SK-N-DZ (cell line): ENCODE measurements around the gene DUX4. TPM values are rescaled to one million over a fixed set of nuclear protein-coding genes. Genes with fewer than 3 reads are reported as not detected.
"Not testable (repeated sequence)": the region's sequence is repeated elsewhere in the genome, so short reads cannot be mapped to it uniquely, and the experiment has no call there.

Source experiments
- DNase-seq: peaks from one replicate; pipeline ENCODE4 v3.0.0-alpha.2; 2015; ENCODE audit warnings: low spot score
- polyA plus RNA-seq, 2 experiments: library from polyadenylated mRNA; depleted of rRNA; stranded (reverse); fragments of >200 nt; gene quantifications; 2 replicates each; pipeline ENCODE4 v1.2.3, GENCODE V29; 2014
- small RNA-seq, 2 experiments: library from RNA; depleted of rRNA; stranded (forward); fragments of <200 nt; gene quantifications; one replicate each; pipeline ENCODE3, GENCODE V24; 2014

DUX4 gene
- not detected in 2 replicates for polyA plus RNA-seq (2014; cell fraction: cytosol; rRNA removed)
- not detected in 2 replicates for polyA plus RNA-seq (2014; cell fraction: nucleus; rRNA removed)

DNA sequence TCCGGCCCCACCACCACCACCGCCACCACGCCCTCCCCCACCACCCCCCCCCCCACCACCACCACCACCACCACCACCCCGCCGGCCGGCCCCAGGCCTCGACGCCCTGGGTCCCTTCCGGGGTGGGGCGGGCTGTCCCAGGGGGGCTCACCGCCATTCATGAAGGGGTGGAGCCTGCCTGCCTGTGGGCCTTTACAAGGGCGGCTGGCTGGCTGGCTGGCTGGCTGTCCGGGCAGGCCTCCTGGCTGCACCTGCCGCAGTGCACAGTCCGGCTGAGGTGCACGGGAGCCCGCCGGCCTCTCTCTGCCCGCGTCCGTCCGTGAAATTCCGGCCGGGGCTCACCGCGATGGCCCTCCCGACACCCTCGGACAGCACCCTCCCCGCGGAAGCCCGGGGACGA lies at the start of gene DUX4:
TSS of gene DUX4 (plus strand) at position 347 of the 400 bp plus-strand sequence. CDS start at position 347, 0 bp downstream.
- DNase-seq: not testable (repeated sequence)

DNA sequence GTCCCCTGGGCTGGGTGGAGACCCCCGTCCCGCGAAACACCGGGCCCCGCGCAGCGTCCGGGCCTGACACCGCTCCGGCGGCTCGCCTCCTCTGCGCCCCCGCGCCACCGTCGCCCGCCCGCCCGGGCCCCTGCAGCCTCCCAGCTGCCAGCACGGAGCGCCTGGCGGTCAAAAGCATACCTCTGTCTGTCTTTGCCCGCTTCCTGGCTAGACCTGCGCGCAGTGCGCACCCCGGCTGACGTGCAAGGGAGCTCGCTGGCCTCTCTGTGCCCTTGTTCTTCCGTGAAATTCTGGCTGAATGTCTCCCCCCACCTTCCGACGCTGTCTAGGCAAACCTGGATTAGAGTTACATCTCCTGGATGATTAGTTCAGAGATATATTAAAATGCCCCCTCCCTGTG lies 1.9 kb downstream of the DUX4 start:
- DNase-seq: not testable (repeated sequence)

DNA sequence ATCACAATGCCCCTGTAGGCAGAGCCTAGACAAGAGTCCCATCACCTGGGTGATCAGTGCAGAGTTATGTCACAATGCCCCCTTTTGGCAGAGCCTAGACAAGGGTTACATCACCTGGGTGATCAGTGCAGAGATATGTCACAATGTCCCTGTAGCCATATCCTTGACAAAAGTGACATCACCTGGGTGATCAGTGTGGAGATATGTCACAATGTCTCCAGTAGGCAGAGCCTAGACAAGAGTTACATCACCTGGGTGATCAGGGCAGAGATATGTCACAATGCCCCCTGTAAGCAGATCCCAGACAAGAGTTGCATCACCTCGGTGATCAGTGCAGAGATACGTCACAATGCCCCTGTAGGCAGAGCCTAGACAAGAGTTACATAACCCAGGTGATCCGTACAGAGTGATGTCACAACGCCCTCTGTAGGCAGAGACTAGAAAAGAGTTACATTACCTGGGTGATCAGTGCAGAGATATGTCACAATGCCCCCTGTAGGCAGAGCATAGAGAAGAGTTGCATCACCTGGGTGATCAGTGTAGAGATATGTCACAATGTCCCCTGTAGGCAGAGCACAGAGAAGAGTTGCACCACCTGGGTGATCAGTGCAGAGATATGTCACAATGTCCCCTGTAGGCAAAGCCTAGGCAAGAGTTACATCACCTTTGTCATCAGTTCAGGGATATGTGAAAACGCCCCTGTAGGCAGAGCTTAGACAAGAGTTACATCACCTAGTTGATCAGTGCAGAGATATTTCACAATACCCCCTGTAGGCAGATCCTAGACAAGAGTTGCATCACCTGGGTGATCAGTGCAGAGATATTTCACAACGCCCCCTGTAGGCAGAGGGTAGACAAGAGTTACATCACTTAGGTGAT lies 4.4 kb downstream of the DUX4 start:
- not testable (repeated sequence) for DNase-seq

DNA sequence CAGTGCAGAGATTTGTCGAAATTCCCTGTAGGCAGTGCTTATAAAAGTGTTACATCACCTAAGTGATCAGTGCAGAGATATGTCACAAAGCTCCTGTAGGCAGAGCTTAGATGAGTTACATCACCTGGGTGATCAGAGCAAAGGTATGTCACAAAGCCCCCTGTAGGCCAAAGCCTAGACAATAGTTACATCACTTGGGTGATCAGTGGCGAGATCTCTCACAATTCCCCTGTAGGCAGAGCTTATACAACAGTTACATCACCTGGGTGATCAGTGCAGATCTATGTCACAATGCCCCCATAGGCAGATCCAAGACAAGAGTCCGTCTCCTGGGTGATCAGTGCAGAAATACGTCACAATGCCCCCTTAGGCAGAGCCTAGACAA lies 5.0 kb downstream of the DUX4 start:
- DNase-seq: not testable (repeated sequence)

DNA sequence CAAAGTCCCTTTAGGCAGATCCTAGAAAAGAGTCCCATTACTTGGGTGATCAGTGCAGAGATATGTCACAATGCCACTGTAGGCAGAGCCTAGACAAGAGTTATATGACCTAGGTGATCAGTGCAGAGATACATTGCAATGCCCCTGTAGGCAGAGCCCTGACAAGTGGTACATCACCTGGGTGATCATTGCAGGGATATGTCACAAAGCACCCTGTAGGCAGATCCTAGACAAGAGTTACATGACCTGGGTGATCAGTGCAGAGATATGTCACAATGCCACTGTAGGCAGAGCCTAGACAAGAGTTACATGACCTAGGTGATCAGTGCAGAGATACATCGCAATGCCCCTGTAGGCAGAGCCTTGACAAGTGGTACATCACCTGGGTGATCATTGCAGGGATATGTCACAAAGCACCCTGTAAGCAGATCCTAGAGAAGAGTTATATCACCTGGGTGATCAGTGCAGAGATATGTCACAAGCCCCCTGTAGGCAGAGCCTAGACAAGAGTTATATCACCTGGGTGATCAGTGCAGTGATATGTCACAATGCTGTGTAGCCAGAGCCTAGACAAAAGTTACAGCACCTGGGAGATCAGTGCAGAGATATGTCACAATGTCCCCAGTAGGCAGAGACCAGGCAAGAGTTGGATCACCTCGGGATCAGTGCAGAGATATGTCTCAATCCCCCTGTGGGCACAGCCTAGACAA lies 5.6 kb downstream of the DUX4 start:
- not testable (repeated sequence) for DNase-seq

DNA sequence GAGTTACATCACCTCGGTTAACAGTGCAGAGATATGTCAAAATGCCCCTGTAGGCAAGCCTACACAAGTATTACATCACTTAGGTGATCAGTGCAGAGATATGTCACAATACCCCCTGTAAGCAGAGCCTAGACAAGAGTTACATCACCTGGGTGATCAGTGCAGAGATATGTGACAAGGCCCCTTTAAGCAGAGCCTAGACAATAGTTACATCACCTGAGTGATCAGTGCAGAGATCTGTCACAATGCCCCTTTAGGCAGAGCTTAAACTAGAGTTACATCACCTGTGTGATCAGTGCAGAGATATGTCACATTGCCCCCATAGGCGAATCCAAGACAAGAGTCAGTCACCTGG lies 6.1 kb downstream of the DUX4 start:
- not testable (repeated sequence) for DNase-seq

DNA sequence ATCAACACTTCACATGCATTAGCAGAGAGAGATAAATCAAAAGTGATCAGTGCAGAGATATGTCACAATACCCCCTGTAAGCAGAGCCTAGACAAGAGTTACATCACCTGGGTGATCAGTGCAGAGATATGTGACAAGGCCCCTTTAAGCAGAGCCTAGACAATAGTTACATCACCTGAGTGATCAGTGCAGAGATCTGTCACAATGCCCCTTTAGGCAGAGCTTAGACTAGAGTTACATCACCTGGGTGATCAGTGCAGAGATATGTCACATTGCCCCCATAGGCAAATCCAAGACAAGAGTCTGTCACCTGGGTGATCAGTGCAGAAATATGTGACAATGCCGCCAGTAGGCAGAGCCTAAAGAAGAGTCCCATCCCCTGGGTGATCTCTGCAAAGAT lies 7.4 kb downstream of the DUX4 start:
- DNase-seq: not testable (repeated sequence)

DNA sequence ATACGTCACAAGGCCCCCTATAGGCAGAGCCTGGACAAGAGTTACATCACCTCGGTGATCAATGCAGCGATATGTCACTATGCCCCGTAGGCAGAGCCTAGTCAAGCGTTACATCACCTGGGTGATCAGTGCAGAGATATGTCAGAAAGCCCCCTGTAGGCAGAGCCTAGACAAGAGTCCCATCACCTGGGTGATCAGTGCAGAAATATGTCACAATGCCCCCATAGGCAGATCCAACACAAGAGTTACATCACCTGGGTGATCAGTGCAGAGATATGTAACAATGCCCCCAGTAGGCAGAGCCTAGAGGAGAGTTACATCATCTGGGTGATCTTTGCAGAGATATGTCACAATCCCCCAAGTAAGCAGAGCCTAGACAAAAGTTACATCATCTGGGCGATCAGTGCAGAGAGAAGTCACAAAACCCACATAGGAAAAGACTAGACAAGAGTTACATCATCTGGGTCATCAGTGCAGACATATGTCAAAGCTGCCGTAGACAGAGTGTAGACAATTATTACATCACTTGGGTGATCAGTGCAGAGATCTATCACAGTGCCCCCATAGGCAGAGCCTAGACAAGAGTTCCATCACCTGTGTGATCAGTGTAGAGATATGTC lies 8.0 kb downstream of the DUX4 start:
- not testable (repeated sequence) for DNase-seq

DNA sequence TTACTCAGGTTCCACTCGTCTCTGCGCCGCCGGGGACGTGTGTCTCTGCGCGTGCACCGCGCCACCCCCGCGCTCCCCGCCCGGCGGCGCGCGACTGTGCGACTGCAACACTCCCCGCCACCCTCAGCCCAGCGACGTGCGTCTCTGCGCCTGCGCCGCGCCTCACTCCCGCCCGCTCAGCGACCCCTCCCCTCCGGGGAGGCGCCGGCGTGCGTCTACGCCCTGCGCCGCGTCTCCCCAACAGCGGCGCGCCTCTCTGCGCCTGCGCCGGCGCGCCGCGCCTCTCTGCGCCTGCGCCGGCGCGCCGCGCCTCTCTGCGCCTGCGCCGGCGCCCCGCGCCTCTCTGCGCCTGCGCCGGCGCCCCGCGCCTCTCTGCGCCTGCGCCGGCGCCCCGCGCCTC lies 29.9 kb downstream of the DUX4 start:
- DNase-seq: not testable (repeated sequence)

Small RNA genes within 50 kb of the gene (small RNA-seq; reads per million reads assigned to genes)
- 0 reads per million in 2 experiments for gene AC215524.1
